Measurements from ENCODE around the gene SPECC1.
"Not testable (repeated sequence)": the region's sequence is repeated elsewhere in the genome, so short reads cannot be mapped to it uniquely, and the experiment has no call there.

The SPECC1 gene

GRCh38 chr17:20009302-20010098, at the start of gene SPECC1:
Gene SPECC1 (plus strand): TSS chr17:20009359. CDS start chr17:20096652, 87,293 bp downstream.
- intact Hi-C loops (cut with DNase I): loop anchor here (2.0 to 5.0 kb wide), 2 partner anchors 88 to 111 kb away; no protein-coding TSS in a partner anchor
- peak; percentile 22 to 98 (median 84) for DNase-seq

- DNase-seq; intact Hi-C loops (cut with DNase I): not testable (repeated sequence)
Measured at GRCh38 chr17:19962954-19963353, 46.2 kb upstream of the SPECC1 start.

- intact Hi-C loops (cut with DNase I): no loop called here
- DNase-seq: no peak
Measured at GRCh38 chr17:19973156-19973555, 36.0 kb upstream of the SPECC1 start.

- DNase-seq: no peak
- intact Hi-C loops (cut with DNase I): no loop called here
Measured at GRCh38 chr17:19975601-19976000, 33.6 kb upstream of the SPECC1 start.

- intact Hi-C loops (cut with DNase I): loop anchor here (2.0 kb wide), 1 partner anchor 111 kb away; the partner anchor contains the start of gene ULK2
- DNase-seq: peak; percentile 86 to 99 (median 94)
Measured at GRCh38 chr17:19977293-19978208, 31.6 kb upstream of the SPECC1 start, which contains the start of gene AKAP10. Gene AKAP10 (minus strand): TSS chr17:19977828. CDS start chr17:19977679, 149 bp downstream.

GRCh38 chr17:19978209-19978802, 30.9 kb upstream of the SPECC1 start:
- DNase-seq: no peak
- intact Hi-C loops (cut with DNase I): loop anchor here (2.0 kb wide), 1 partner anchor 112 kb away; the partner anchor contains the start of gene ULK2

GRCh38 chr17:19978805-19979211, 30.4 kb upstream of the SPECC1 start:
- intact Hi-C loops (cut with DNase I): loop anchor here (2.0 kb wide), 1 partner anchor 112 kb away; the partner anchor contains the start of gene ULK2
- no peak for DNase-seq

GRCh38 chr17:19979917-19980770, 29.0 kb upstream of the SPECC1 start:
- DNase-seq: peak in 2 of 10 donors; percentile 64 to 83
- intact Hi-C loops (cut with DNase I): loop anchor here (2.0 kb wide), 1 partner anchor 113 kb away; the partner anchor contains the start of gene ULK2

- intact Hi-C loops (cut with DNase I): no loop called here
- DNase-seq: no peak
Measured at GRCh38 chr17:19986941-19987861, 22.0 kb upstream of the SPECC1 start.

GRCh38 chr17:19987897-19988296, 21.3 kb upstream of the SPECC1 start:
- intact Hi-C loops (cut with DNase I): no loop called here

GRCh38 chr17:19991252-19991885, 17.8 kb upstream of the SPECC1 start:
- no peak for DNase-seq
- intact Hi-C loops (cut with DNase I): loop anchor here (5.0 kb wide), 2 partner anchors 106 to 236 kb away; no protein-coding TSS in a partner anchor

More at GRCh38 chr17:19987897-19988296, 21.3 kb upstream of the SPECC1 start:
- no peak for DNase-seq

- DNase-seq: peak; percentile 78 to 99 (median 89)
- intact Hi-C loops (cut with DNase I): loop anchor here (1.0 to 5.0 kb wide), 3 partner anchors 104 to 234 kb away; no protein-coding TSS in a partner anchor
Measured at GRCh38 chr17:19992803-19993713, 16.1 kb upstream of the SPECC1 start.

- DNase-seq: no peak
- intact Hi-C loops (cut with DNase I): no loop called here
Measured at GRCh38 chr17:19996086-19996485, 13.1 kb upstream of the SPECC1 start.

GRCh38 chr17:19996502-19996901, 12.7 kb upstream of the SPECC1 start:
- no peak for DNase-seq

GRCh38 chr17:20008242-20009051, 712 bp upstream of the SPECC1 start:
- DNase-seq: peak in 9 of 10 donors; percentile 19 to 89 (median 34)
- intact Hi-C loops (cut with DNase I): loop anchor here (2.0 kb wide), 1 partner anchor 112 kb away; no protein-coding TSS in a partner anchor

More at GRCh38 chr17:19996502-19996901, 12.7 kb upstream of the SPECC1 start:
- intact Hi-C loops (cut with DNase I): no loop called here

- intact Hi-C loops (cut with DNase I): loop anchor here (2.0 kb wide), 1 partner anchor 112 kb away; no protein-coding TSS in a partner anchor
- peak in 1 of 10 donors; percentile 77 for DNase-seq
Measured at GRCh38 chr17:20009052-20009301, 182 bp upstream of the SPECC1 start.
